Endothelial cell of umbilical vein (primary cell): ENCODE measurements around the gene BRS3.

ENCODE experiments used
- EZH2 ChIP-seq: IDR thresholded peaks from 2 replicates; pipeline ENCODE4 v1.6.1; 2012; ENCODE audit warnings: borderline replicate concordance, low read depth, mild to moderate bottlenecking, moderate library complexity, low read length, inconsistent platforms; ENCODE audit not compliant: severe bottlenecking
- GATA2 ChIP-seq: IDR thresholded peaks from 2 replicates; pipeline ENCODE4 v1.7.0; 2011; ENCODE audit warnings: low read depth, mild to moderate bottlenecking, moderate library complexity, mixed read lengths, low read length; ENCODE audit not compliant: insufficient read length, insufficient read depth
- POLR2A ChIP-seq: IDR thresholded peaks from 2 replicates; pipeline ENCODE4 v1.6.1; 2012; ENCODE audit warnings: low read depth, mild to moderate bottlenecking, control low read depth, low read length
- POLR2AphosphoS5 ChIP-seq: IDR thresholded peaks from 2 replicates; pipeline ENCODE4 v1.6.1; 2012; ENCODE audit warnings: low read depth, mild to moderate bottlenecking, control low read depth, low read length, moderate library complexity; ENCODE audit not compliant: insufficient read depth
- TF ChIP-seq, protein P1 (sequence below), 2 donors: IDR thresholded peaks; 1 replicate in 1 of 2; 2 replicates in 1 of 2; pipeline ENCODE4 v1.5.1; 2011; ENCODE audit warnings: low read length in 2 of 2, mild to moderate bottlenecking in 2 of 2, moderate library complexity in 2 of 2, control low read depth in 1 of 2, inconsistent platforms in 1 of 2, low read depth in 1 of 2; ENCODE audit not compliant: insufficient read depth in 1 of 2; ENCODE audit errors: extremely low read depth in 1 of 2
- TF ChIP-seq, protein P2 (sequence below): IDR thresholded peaks from 2 replicates; pipeline ENCODE4 v1.6.1; 2011; ENCODE audit not compliant: insufficient read depth, insufficient read length

DNA sequence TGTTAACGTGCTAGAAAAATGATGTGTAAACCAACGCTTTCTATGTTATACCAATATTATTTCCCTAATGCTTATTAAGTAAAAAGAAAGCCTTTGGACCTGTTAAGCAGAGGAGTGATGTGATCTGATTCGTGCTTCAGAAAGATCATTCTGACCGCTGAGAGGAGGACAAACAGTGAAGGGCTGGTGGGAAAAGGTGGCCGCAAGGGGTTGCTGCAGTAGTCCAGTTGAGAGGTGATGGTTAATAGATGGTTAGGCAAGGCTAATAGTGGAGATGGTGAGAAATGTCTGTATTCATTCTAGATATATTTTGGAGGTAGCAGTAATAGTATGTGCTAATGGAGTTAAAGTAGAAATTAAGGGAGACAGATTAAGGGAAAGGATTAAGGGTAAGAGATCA lies 31.3 kb downstream of the BRS3 start:
- TF ChIP-seq POLR2A (no peak), EZH2 (no peak), POLR2AphosphoS5 (no peak), GATA2 (no peak)
- TF ChIP-seq, protein P1, sequence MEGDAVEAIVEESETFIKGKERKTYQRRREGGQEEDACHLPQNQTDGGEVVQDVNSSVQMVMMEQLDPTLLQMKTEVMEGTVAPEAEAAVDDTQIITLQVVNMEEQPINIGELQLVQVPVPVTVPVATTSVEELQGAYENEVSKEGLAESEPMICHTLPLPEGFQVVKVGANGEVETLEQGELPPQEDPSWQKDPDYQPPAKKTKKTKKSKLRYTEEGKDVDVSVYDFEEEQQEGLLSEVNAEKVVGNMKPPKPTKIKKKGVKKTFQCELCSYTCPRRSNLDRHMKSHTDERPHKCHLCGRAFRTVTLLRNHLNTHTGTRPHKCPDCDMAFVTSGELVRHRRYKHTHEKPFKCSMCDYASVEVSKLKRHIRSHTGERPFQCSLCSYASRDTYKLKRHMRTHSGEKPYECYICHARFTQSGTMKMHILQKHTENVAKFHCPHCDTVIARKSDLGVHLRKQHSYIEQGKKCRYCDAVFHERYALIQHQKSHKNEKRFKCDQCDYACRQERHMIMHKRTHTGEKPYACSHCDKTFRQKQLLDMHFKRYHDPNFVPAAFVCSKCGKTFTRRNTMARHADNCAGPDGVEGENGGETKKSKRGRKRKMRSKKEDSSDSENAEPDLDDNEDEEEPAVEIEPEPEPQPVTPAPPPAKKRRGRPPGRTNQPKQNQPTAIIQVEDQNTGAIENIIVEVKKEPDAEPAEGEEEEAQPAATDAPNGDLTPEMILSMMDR (IDR thresholded peaks at IDR 0.05; ENCODE audit: extremely low read depth in 1 of 2, insufficient read depth in 1 of 2, low read depth in 1 of 2, low read length in 2 of 2), result no peak
- TF ChIP-seq, protein P2, sequence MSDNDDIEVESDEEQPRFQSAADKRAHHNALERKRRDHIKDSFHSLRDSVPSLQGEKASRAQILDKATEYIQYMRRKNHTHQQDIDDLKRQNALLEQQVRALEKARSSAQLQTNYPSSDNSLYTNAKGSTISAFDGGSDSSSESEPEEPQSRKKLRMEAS, result no peak
